ENCODE measurements around the gene DBNDD2.

The DBNDD2 gene, protein sequence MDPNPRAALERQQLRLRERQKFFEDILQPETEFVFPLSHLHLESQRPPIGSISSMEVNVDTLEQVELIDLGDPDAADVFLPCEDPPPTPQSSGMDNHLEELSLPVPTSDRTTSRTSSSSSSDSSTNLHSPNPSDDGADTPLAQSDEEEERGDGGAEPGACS

DNA sequence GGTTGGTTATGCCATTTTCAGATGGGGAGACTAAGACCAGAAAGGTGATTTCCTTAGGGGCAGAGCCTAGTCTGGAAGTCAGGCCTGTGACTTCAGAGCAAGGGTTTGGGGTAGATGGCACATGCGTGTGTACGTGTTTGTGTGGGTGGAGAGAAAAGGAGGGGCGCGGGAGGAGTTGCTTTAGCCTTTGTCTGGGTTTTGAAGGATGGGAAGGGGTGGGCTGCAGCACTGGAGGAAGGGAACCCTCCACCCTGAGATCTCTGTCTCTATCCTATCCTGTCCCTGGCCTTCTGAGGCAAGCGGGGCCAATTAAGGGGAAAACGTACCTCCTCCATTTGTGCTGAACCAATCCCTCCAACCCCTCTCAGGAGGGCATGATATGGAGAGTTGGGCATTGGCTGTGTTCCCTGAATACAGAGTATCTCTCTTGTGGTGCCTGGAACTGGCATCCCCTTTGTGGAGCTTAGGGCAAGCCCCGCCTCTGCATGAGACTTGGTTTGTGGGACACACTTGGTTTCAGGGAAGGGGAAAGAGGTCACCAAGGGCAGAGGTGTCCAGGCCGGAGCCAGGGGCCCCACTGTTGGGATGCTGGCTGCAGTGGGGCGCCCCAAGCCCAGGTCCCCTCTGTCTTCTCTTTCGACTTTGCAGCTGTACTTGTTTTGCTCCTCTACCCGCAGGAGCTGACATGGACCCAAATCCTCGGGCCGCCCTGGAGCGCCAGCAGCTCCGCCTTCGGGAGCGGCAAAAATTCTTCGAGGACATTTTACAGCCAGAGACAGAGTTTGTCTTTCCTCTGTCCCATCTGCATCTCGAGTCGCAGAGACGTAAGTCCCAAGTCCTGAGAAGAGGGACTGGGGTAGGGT lies at the start of gene DBNDD2:
DBNDD2 (plus strand) TSS at position 507 of the 863 bp plus-strand sequence; CDS start at position 686, 179 bp downstream.
- no peak for DNase-seq (ENCODE audit: low spot score)

DNA sequence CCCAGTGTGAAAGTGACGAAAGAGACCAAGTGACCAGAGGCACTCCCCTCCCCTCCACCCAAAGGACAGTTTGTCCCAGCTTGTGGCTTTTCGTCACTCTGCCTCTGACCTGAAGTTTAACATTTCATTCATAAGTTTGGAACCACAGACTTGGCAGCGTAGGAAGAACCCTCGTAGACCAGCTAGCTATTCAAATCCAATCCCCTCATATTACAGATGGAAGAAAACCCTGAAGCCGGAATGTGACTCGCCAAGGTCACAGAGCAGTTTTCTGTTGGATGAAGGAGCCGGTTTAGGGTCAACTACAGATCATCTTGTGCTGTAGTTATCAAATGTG lies 49.1 kb upstream of the DBNDD2 start:
- DNase-seq (ENCODE audit: low spot score): no peak

DNA sequence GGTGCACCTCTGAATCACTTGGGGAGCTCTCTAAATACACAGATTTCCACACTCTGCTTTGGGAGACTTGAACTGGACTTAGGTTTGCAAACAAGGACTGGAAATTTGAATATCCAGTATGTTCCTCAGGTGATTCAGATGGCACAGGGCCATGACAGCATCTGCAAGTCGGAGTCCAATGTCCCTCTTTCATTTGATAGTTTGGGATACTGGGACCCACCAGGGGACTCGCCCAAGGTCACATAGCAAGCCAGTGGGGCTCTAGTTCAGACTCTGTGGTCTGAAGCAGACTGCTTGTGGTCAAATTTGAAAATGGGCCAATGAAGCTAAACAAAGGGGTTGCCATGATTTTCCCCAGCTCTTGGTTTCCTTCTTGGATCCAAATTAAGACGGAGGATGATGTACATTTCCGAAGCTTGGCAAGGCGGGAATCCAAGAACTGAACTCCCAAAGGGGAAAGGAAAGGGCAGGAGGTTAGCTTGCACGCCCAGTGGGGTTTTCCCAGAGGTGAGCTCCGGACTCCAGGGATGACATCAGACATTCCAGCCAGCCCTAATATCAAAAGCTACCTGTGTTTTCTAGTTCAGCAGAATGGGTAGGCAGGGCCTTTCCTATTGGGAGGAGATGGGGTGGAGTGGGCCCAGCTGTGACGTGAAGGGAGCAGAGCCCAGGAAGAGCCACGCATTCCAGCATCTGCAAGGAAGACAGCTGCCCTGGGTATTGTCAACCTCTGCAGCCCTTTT lies 48.5 kb upstream of the DBNDD2 start:
- no peak for DNase-seq (ENCODE audit: low spot score)

DNA sequence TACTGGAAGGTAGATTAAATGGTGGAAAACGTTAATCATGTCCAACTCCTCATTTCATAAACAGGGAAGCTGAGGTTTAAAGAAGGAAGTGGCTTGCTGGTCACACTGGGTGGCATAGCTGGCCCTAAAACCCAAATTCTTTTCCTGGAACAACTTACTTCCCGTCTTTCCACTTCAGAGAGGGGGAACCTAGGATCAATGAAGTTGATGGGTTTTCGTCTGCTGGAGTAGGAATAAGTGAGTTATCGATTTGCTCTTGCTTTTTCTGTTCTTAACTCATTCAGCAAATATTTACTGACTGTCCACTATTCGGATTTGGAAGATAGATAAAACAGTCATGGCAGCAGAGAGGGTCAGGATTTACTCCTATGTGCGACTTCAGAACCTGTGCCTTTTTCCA lies 46.3 kb upstream of the DBNDD2 start:
- no peak for DNase-seq (ENCODE audit: low spot score)

DNA sequence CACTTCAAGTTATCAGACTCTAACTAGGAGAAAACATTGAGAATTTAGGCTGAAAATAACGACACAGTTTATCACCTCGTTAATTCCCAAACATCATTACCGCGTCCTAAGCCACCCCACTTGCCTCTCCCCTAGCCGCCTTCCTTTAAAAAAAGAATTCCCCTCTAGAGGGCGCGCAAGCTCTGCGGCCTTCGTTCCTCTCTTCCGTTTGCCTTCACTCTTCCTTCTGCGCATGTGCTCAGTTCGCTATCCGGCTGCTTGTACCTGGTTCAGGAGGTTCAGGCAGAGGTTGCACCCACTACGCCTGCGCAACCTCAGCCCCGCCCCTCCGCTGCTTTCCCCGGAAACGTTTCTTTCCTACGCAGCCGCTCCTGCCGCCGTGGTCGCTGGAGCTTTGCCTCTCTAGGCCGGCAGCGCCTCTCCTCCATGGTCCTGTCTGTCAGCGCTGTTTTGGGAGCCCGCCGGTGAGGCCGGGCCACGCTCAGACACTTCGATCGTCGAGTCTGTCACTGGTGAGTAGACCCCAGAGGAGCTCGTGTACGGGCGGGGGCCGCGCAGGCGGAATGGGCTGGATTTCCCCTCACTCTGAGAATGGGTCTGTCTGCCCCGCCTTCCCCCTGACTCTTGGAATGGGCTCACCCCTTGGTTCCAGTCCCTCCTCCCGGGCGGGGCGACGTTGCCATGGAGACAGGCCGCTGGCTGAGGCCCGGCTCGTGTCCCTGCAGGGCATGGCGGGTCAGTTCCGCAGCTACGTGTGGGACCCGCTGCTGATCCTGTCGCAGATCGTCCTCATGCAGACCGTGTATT lies 45.1 kb upstream of the DBNDD2 start, which contains the start of gene SYS1:
SYS1 (plus strand) TSS at position 353 of the 807 bp plus-strand sequence; CDS start at position 729, 376 bp downstream.
- DNase-seq (ENCODE audit: low spot score): peak; percentile 99

DNA sequence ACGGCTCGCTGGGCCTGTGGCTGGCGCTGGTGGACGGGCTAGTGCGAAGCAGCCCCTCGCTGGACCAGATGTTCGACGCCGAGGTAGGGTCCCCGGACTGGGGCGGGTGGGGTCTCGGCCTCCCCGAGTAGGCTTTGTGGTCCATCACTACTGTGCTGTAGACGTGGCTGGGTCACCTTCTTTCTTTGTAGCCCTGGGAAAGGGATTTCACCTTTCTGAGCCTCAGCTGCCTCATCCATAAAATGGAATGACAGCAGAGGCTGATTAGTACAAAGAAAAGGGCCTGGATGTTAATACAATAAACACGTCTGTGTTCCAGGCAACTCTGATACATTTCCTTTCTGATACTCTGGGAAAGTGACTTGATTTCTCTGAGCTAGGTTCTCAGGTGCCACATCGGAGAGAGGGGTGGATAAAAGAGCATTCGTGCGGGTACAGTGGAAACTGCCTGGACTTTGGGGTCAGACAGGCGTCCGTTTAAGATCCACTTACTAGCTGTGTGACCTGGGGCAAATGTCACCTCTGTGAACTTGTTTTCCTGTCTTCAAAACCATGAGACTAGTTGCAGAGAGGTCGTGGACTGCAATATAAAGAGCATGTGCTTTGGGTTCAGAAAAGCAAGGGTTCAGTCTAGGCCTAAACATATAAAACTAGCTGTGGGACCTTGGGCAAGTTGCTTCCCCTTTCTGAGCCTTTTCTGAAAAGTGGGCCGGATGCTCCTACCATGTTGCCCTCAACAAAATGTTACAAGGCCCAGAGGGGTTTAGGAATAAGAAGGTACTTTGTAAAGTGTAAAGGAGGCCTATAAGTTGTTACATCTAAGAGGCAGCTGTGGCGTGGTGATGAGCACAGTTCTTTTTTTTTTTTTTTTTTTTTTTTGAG lies 44.2 kb upstream of the DBNDD2 start:
- DNase-seq (ENCODE audit: low spot score): no peak

DNA sequence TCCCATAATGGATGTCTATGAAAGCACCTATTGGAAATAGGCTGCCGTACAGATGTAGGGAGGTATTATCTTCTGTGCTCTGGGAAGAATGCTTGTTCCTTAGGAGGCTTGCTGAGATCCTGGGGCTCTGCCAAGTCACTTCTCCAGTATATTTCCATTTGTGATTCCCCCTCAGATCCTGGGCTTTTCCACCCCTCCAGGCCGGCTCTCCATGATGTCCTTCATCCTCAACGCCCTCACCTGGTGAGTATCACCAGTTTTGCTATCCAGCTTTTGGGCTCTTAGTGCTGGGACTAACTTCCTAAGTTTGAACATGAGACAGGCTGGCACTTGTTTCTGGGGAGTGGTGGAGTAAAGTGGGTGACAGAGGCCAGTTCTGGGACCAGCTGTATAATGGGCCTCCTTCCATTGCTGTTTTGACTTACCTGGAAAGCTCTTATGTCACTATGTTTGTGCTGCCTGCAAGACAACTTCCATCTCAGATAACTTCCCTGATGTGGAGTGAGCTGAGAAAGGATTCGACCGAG lies 42.6 kb upstream of the DBNDD2 start:
- DNase-seq (ENCODE audit: low spot score): no peak

DNA sequence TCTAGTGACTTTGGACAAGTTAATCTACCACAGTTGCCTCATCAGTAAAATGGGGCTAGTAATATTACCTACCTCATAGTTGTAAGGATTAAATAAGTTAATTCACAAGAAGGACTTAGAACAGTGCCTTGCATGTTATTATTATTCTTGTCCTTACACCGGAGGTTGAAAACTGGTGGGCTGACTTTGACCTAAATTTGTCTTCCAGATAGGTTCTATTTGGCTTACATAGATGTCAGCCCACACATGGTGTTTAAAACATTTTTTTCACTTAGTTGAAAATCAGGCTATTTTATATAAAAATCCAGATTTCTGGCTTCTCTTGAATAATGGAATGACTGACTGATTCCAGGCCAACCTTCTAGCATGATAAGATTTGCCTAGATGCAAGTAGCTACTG lies 41.9 kb upstream of the DBNDD2 start:
- no peak for DNase-seq (ENCODE audit: low spot score)

DNA sequence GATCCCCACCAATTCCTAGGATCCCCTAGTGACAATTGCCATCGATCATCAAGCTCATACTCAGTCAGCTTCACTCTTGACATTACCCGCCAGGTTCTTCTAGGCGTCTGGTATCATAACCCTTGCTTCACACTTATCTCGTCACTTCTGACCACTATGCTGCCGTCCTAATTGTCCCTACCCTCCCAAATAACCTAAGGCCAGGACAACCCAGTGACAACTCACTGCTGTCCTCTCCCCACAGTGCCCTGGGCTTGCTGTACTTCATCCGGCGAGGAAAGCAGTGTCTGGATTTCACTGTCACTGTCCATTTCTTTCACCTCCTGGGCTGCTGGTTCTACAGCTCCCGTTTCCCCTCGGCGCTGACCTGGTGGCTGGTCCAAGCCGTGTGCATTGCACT lies 41.5 kb upstream of the DBNDD2 start:
- no peak for DNase-seq (ENCODE audit: low spot score)

DNA sequence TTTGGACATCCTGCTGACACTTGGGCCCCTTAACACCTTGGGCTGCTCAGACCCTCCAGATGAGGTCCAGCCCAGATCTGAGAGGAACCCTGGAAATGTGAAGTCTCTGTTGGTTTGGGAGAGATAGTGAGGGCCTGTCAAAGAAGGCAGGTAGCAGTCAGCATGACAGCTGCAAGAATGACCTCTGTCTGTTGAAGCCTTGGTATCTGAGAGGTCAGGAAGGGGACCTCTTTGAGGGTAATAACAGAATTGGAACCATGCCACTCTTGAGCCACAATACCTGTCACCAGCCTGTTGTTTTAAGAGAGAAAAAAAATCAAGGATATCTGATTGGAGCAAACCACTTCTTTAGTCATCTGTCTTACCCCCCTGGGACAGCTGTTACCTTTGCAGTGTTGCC lies 41.0 kb upstream of the DBNDD2 start:
- DNase-seq (ENCODE audit: low spot score): no peak

DNA sequence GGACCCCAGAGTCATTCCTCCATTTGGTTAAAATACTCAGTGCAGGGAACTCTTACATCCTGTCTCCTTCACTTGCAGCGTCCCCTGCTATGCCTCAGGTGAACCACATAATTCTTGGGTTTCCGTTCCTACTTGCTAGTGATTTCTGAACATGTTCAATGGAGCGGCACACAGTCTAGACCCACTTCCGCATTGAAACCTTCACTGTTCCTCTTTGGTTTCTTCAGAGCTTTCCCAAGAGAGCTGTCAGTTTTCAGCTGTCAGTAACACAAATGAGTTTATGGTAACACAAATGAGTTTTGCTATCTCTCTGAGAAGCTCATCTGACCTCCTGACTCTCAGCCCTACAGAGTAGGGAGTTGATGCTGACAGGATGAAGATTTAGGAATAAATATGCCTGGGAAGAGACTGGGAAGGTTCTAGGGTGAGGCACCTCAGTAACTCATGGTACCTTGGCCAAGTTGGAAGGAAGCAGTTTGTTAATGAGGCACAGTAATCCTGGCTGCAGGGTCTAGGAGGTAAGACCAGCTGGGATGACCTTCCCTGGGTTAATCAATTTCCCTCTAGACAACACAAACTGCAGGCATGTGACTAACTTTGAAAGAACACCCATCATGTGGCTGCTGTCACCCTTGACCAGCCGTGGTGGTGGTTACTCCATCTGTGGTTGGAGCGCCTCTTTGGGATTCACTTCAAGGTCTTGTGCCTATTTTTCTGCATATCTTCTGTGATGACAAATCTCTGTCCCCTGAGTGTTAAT lies 39.7 kb upstream of the DBNDD2 start:
- peak; percentile 59 for DNase-seq (ENCODE audit: low spot score)

DNA sequence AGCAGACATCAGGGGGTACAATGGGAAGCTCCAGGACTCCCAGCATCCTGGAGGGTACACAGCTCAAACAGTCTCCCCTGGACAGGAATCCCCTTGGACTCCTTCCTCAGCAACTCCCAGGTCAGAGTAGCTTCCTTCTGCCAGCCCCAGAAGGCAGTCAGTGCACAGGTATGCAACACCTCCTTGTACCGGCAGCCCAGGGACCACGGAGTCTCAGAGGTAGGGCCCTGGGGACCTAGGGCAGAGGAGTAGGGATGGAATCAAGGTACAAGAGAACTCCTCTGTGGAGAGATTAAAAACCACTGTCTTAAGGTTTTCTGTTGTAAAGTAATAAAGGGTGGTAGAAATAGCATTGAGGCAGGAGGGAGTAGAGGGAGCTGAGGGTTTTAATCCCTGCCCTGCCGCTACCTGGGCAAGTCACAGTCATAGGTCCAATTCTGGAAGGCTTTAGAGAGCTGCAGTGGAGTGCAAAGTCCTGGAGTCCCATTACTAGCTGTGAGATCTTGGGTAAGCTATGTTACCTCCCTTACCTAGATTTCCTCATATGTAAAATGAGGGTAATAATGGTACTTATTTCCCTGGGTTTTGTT lies 37.4 kb upstream of the DBNDD2 start:
- no peak for DNase-seq (ENCODE audit: low spot score)

DNA sequence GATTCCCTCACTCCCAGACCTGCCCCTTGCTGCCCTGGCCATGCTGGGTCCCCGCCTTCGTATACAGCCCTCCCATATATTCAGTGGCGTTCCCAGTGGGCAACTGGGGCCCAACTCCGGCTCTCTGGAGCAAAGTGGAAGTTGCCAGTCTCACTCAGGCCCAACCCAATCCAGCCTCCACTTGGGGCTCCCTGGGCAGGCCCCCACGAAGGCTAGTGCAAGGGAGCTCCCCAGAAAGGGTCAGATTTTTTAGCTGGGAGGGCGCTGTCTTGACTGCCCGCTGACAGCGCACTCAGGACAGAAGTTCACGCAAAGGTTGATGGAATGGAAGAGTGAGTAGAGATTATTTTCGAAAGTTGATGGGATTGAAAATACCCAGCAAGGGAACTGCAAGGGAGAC lies 35.8 kb upstream of the DBNDD2 start:
- no peak for DNase-seq (ENCODE audit: low spot score)

DNA sequence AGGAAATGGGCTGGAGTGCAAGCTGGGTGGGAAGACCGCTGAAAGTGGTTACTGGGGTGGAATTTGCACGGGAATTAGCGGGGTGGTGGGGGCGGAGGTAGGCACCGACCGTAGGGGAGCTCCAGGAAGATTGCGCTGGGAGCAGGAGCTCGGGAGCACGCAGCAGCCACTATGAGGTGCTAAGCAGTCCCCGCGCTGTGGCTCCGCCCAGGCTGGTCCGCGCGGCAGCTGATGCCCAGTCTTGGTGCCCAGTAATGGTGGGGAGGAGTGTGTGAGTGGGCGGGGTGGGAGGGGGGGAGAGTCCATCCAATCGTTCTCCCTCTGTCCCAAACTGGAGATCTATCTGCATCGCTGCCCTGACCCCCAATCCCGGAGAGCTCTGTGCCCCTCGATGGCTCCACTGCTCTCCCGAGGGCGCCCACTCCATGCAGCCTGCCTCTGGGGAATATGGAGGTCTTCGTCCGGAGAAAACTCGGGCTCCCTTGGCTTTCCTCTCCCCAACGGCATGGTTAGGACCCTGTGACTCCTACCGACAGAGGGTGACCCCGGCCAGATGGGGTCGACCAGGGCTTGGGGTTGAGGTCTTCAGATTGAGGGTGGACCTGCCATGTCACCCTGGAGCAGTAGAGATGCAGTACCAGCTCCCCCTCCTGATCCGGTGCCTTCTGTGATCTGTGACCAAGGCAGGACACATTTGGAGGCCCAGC lies 35.3 kb upstream of the DBNDD2 start:
- DNase-seq (ENCODE audit: low spot score): no peak

DNA sequence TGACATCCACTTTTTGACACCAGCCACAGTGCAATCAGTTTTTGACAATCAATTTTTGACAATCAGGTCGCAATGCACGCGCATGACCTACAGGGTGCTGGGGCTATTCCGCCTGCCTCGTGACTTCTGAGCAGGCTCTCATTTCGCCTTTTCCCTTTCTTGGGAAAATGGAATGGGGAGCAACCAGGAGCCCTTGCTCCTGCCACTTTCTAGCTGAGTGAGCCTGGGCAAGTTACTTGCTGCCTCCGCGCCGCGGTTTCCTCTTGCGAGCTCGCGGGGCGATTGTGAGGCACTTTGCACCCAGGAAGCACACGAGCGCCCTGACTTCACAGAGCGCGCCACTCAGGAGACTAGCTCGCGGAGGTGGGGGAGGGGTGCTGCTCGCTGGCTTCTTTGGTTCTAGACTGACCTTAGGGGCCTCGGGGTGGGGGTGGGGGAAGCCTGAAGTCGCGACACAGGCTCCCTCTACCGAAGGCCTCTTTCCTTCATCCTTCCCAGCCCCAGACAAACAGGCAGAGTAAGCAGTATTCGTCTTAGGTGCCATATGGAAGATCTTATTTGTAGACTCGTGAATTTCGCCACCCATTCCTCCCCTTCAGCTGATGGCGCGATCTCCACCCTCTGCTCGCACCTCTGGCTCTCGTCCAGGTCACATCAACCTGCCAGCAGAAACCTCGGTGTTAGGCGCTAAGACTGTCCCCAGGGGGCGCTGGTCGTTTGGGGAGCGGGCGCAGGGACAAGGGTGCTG lies 34.6 kb upstream of the DBNDD2 start:
- DNase-seq (ENCODE audit: low spot score): peak; percentile 90

DNA sequence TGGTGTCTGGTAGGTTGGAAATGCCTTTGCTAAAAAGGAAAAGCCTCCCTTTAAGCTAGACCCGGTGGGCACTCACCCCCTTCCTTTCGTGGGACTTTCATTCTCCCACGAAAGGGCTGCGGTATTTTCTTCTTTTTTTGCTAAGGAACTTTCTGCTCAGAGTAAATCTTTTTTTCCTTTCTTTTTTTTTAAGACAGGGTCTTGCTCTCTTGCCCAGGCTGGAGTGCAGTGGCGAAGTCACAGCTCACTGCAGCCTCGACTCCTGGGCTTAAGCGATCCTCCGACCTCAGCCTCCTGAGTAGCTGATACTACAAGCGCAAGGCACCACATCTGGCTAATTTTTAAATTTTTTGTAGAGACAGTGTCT lies 34.0 kb upstream of the DBNDD2 start:
- no peak for DNase-seq (ENCODE audit: low spot score)

DNA sequence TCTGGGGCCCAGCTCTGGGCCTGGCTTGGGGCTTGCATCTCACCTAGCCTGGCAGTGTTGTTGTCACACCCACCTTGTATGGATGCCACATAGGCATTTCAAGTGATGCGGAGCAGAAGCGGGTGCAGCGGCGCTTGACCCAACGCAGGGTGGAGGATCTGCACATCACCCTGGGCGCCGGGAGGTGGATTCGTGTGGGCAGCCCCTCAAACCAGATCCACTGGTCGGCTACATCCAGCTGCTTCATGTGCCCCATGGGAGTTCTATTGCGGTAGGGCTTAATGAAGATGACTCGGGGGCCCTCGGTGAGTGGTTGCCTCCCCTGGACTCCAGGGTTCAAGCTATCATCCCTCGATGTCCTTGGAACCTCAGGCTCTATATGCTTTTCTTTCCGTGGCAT lies 33.1 kb upstream of the DBNDD2 start:
- DNase-seq (ENCODE audit: low spot score): no peak

DNA sequence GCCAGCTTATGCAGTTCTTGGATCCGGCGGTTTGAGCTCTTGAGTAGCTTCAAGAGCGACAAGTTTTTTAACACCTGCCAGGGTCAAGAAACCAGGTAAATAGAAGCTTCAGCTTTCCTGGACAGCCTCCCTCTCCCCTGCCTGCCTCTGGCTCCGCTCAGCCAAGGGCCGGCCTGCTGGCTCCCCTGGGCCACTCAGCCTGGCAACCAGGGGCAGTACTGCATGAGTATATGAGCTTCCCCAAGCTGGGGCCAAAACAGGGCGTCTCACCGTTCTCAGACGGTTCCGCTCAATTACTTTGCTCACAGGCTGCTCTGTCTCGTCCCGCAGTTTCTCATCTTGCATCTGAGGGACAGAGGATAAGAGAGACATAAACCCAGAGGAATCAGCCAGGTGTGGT lies 30.8 kb upstream of the DBNDD2 start:
- no peak for DNase-seq (ENCODE audit: low spot score)
